ENCODE measurements around the gene MRPS16.

MRPS16 gene

GRCh38 chr10:73244866-73245477 is 7.5 kb downstream of the MRPS16 start:
- DNase-seq (ENCODE audit: low spot score): no peak
- FAIRE-seq: no peak

GRCh38 chr10:73239908-73240307 is 12.5 kb downstream of the MRPS16 start:
- DNase-seq (ENCODE audit: low spot score) (no peak), FAIRE-seq (no peak)

- FAIRE-seq (no peak), DNase-seq (ENCODE audit: low spot score) (no peak)
These were observed 13.4 kb downstream of the MRPS16 start for GRCh38 chr10:73238990-73239566.

GRCh38 chr10:73234695-73235094 is 17.7 kb downstream of the MRPS16 start:
- no peak for FAIRE-seq
- DNase-seq (ENCODE audit: low spot score): no peak

GRCh38 chr10:73233883-73234282 is 18.6 kb downstream of the MRPS16 start:
- no peak for DNase-seq (ENCODE audit: low spot score)

GRCh38 chr10:73232887-73233286 is 19.6 kb downstream of the MRPS16 start:
- FAIRE-seq: no peak
- no peak for DNase-seq (ENCODE audit: low spot score)

More at GRCh38 chr10:73233883-73234282, 18.6 kb downstream of the MRPS16 start:
- FAIRE-seq: no peak

- DNase-seq (ENCODE audit: low spot score) (no peak), FAIRE-seq (no peak)
These were observed 22.9 kb downstream of the MRPS16 start for GRCh38 chr10:73229567-73229966.

GRCh38 chr10:73228247-73228646 is 24.2 kb downstream of the MRPS16 start:
- no peak for FAIRE-seq
- DNase-seq (ENCODE audit: low spot score): no peak

- DNase-seq (ENCODE audit: low spot score) (no peak), FAIRE-seq (no peak)
These were observed 25.8 kb downstream of the MRPS16 start for GRCh38 chr10:73226663-73227062.

- no peak for FAIRE-seq
These were observed 26.9 kb downstream of the MRPS16 start for GRCh38 chr10:73225518-73225917.

GRCh38 chr10:73220989-73221388 is 31.5 kb downstream of the MRPS16 start:
- DNase-seq (ENCODE audit: low spot score) (no peak), FAIRE-seq (no peak)

More at GRCh38 chr10:73225518-73225917, 26.9 kb downstream of the MRPS16 start:
- DNase-seq (ENCODE audit: low spot score): no peak

GRCh38 chr10:73219384-73219783 is 33.1 kb downstream of the MRPS16 start:
- no peak for FAIRE-seq

GRCh38 chr10:73218431-73219191 is 33.8 kb downstream of the MRPS16 start:
- FAIRE-seq (no peak), DNase-seq (ENCODE audit: low spot score) (peak; percentile 23)

More at GRCh38 chr10:73219384-73219783, 33.1 kb downstream of the MRPS16 start:
- DNase-seq (ENCODE audit: low spot score): no peak

- FAIRE-seq (no peak), DNase-seq (ENCODE audit: low spot score) (no peak)
These were observed 34.8 kb downstream of the MRPS16 start for GRCh38 chr10:73217628-73218027.

- DNase-seq (ENCODE audit: low spot score) (no peak), FAIRE-seq (no peak)
These were observed 36.7 kb downstream of the MRPS16 start for GRCh38 chr10:73215749-73216148.

- DNase-seq (ENCODE audit: low spot score) (no peak), FAIRE-seq (no peak)
These were observed 41.2 kb downstream of the MRPS16 start for GRCh38 chr10:73211106-73211811.

GRCh38 chr10:73210395-73211105 is 41.9 kb downstream of the MRPS16 start:
- DNase-seq (ENCODE audit: low spot score) (no peak), FAIRE-seq (no peak)

- FAIRE-seq (no peak), DNase-seq (ENCODE audit: low spot score) (no peak)
These were observed 42.7 kb downstream of the MRPS16 start for GRCh38 chr10:73209705-73210104.

GRCh38 chr10:73207883-73208282 is 44.6 kb downstream of the MRPS16 start:
- FAIRE-seq (no peak), DNase-seq (ENCODE audit: low spot score) (no peak)

- DNase-seq (ENCODE audit: low spot score) (no peak), FAIRE-seq (no peak)
These were observed 46.1 kb downstream of the MRPS16 start for GRCh38 chr10:73206385-73206784.

- FAIRE-seq: no peak
- DNase-seq (ENCODE audit: low spot score): no peak
These were observed 46.6 kb downstream of the MRPS16 start for GRCh38 chr10:73205890-73206289.

Data from urothelium cell line (cell line).